ENCODE data around the gene ZDHHC1.

ZDHHC1 gene

DNA sequence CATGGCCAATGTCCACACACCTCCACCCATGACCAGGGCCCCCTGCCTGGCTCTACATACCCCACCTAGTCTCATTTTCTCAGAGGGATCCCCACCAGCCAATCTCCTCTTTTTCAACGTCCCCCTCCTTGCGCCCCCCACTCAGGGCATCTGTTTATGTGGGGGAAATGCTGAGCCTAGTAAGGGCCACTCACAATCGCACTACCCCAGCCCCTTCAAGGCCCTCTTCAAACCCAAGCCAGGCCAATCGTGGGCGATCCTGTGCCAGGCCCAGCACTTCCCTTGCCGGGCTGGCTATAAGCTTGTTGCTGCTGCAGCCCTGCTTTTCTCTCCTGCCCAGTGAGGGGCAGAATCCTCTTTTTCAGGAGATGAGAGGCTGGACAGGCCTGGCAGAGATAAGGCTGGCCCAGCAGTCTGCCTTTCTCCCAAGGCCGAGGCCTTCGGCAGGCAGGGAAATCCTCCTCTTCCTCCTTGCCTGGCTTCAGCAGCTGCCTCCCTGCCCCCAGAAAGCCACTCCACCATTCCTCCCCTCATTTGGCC is 30.8 kb upstream of the ZDHHC1 start:
- DNase-seq: no peak

- DNase-seq: no peak
These were observed 29.9 kb upstream of the ZDHHC1 start for GRCh38 chr16:67445913-67446907.

GRCh38 chr16:67445441-67445912 is 29.2 kb upstream of the ZDHHC1 start:
- DNase-seq: no peak

GRCh38 chr16:67445126-67445426 is 28.8 kb upstream of the ZDHHC1 start:
- DNase-seq: no peak

DNA sequence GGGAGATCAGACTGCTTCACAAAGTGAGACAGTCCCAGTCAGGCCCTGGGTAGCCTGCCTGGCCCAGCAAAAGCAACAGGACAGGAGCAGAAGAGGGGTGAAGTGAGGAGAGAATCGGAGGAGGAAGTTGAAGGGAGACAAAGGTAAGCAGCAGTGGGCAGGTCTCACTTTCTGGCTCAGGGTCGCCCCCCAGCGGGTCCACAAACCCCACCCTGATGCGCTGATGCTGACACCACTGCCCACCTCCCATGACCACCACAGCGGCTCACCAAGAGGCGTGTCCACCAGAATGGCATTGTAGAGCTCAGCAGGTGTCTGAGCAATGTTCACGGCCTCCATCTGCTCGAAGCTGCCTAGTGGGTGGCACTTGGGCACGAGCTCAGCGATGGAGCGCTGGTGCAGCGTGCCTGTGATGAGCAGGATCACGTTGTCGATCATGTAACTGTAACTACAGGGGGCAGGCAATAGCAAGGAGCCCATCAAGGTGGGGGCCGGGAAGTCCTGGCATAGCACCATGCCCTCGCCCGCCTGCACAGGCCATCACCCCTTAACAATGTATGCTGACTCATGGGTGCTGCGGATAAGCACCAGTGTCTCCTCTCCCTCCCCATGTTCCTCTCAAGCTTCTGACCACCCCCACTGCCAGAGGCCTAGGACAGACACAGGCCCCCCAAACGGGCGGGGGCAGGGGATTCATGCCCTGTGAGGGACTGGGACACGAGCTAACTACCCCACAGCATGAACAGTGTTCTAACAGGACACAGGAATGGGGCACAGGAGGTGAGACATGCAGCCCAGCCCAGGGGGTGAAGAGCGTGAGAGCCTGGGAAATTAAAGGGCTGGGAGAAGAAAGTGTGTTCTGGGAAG is 28.2 kb upstream of the ZDHHC1 start:
- no peak for DNase-seq

- no peak for DNase-seq
These were observed 27.0 kb upstream of the ZDHHC1 start for GRCh38 chr16:67443265-67443664.

DNA sequence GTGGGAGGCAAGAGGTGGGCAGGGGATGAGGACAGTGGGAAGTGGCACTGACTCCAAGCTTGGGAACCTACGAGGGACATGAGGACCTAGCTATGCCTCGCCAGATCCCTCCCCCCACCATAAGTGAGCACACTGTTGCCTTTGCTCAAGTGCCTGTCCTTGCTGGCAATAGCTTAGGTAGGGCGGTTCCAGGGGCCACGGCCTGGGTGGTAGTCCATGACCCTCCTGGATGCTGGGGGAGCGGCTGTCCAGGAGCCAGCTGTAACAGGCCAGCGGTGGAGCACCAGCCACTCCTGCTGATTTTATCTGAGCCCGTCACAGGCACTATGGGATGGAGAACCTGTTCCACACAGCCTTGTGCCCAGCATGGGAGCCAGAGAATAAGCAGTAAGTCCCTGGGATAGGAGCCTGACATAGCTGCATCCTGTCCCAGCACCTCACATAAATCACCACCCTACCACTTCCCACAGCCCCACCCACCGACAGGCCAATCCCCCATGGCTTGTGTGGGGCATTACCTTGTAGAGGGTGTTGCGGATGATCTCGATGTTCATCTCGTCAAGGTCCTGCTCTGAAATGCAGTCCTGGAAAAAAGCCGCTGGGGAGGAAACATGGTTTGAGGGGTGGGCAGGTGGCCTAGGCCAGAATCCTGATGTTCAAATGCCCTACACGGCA is 26.4 kb upstream of the ZDHHC1 start:
- DNase-seq: no peak

- no peak for DNase-seq
These were observed 25.6 kb upstream of the ZDHHC1 start for GRCh38 chr16:67441907-67442306.

DNA sequence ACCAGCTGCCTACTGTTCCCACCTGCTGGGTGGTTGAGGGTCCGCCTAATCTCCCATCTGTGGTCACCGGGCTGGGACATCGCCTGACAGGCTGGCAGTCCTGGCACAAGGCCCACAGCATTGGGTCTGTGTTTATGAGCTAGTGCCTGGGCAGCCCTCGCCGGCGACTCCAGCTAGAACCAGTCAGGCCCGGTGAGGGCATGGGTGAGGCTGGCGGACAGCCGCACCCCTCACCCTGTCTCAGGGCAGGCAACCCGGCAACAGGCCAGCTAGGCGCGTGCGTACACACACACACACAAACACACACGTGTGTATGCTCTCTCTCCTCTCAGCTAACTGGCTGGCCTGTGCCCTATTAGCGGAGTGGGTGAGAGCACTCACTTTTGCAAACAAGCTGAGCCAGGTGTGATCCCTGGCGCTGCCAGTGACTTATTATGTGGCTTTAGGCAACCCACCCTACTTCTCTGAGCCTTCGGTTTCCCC is 25.0 kb upstream of the ZDHHC1 start:
- DNase-seq: no peak

- no peak for DNase-seq
These were observed 22.6 kb upstream of the ZDHHC1 start for GRCh38 chr16:67438824-67439393.

- DNase-seq: no peak
These were observed 22.0 kb upstream of the ZDHHC1 start for GRCh38 chr16:67438098-67438791.

GRCh38 chr16:67437513-67437912 is 21.2 kb upstream of the ZDHHC1 start:
- DNase-seq: no peak

- no peak for DNase-seq
These were observed 20.4 kb upstream of the ZDHHC1 start for GRCh38 chr16:67436640-67437193.

DNA sequence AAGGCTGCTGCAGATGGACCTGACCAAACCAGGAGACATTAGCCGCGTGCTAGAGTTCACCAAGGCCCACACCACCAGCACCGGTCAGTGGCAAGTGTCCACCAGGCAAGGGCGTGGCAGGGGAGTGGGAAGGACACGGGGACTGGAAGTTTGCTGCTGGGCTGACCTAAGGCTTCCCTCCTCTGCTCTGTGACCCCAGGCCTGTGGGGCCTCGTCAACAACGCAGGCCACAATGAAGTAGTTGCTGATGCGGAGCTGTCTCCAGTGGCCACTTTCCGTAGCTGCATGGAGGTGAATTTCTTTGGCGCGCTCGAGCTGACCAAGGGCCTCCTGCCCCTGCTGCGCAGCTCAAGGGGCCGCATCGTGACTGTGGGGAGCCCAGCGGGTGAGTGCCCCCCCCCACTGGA is 19.5 kb upstream of the ZDHHC1 start:
- no peak for DNase-seq

GRCh38 chr16:67433131-67433719 is 16.9 kb upstream of the ZDHHC1 start:
- no peak for DNase-seq

- DNase-seq: no peak
These were observed 16.2 kb upstream of the ZDHHC1 start for GRCh38 chr16:67432506-67432890.

- DNase-seq: no peak
These were observed 15.7 kb upstream of the ZDHHC1 start for GRCh38 chr16:67431775-67432505.

GRCh38 chr16:67430977-67431774 is 14.9 kb upstream of the ZDHHC1 start, which contains the start of gene HSD11B2:
Gene HSD11B2 (plus strand): TSS chr16:67431121. CDS start chr16:67431249, 128 bp downstream.
- peak; percentile 38 for DNase-seq

- DNase-seq: peak; percentile 41
These were observed 14.3 kb upstream of the ZDHHC1 start for GRCh38 chr16:67430504-67430976.

Measured in activated CD4-positive, CD25-positive, alpha-beta regulatory T cell treated with anti-CD3 and anti-CD28 coated beads, Interleukin-2, amount 50 U/mL, for 72 hours (primary cell).